ENCODE measurements around the gene ZMIZ2. TPM values are rescaled to one million over a fixed set of nuclear protein-coding genes. Genes with fewer than 3 reads are reported as not detected.
A peak's percentile ranks its signal among the peaks of the same experiment; 100 is the strongest.

Gene ZMIZ2
- total RNA-seq, 5 donors from 2014 or later (not counting 1 experiment from before 2014, with no cell fraction given): 112 to 172 (median 145) TPM

- 96% methylated on average over 20 of the region's 20 CpGs for WGBS (ENCODE audit: insufficient coverage)
- no peak overlapping the region for H3K4me3 ChIP-seq (ENCODE audit: control insufficient read depth in 1 of 2, extremely low read depth in 1 of 2, low read length in 1 of 2)
- H3K36me3 Mint-ChIP-seq: peaks cover 31% of the 10 kb centered on the region
- no peak overlapping the region for H3K27ac ChIP-seq (ENCODE audit: low read length)
- peaks cover 15 to 38% of the 10 kb centered on the region in 2 donors for H3K36me3 ChIP-seq (ENCODE audit: control insufficient read depth in 2 of 2, extremely low read depth in 1 of 2, insufficient read depth in 1 of 2, low read length in 1 of 2)
- peaks cover 3 to 12% (median 7%) of the 10 kb centered on the region in 3 donors for H3K4me1 Mint-ChIP-seq
- H3K4me1 ChIP-seq (ENCODE audit: control insufficient read depth in 1 of 2, extremely low read depth in 1 of 2, insufficient read depth in 2 of 2, low read length in 2 of 2): peaks cover 0 to 3% of the 10 kb centered on the region in 2 experiments
- no peaks in the 10 kb centered on the region for H3K9me3 ChIP-seq
- no peak for DNase-seq
- CTCF ChIA-PET: no interaction called here
- no peak overlapping the region for H3K4me3 Mint-ChIP-seq
- ATAC-seq (replicated peaks in 1 of 4): no peak
- POLR2A ChIA-PET: no interaction called here
- H3K27ac Mint-ChIP-seq: no peak overlapping the region
- H3K9me3 Mint-ChIP-seq: no peaks in the 10 kb centered on the region
- no peaks in the 10 kb centered on the region for H3K27me3 ChIP-seq (replicated peaks in 1 of 2; ENCODE audit: control insufficient read depth in 2 of 2, extremely low read depth in 1 of 2, insufficient read depth in 2 of 2, low read length in 1 of 2)
- H3K27me3 Mint-ChIP-seq: no peaks in the 10 kb centered on the region
These were observed 41.7 kb upstream of the ZMIZ2 start for GRCh38 chr7:44706788-44707557.

GRCh38 chr7:44707558-44708230, 41.0 kb upstream of the ZMIZ2 start:
- 94% methylated on average over 15 of the region's 21 CpGs for WGBS (ENCODE audit: insufficient coverage)
- Histone ChIP-seq H3K36me3 (ENCODE audit: control insufficient read depth in 2 of 2, extremely low read depth in 1 of 2, insufficient read depth in 1 of 2, low read length in 1 of 2) (peaks cover 15 to 35% of the 10 kb centered on the region in 2 donors), H3K4me1 (ENCODE audit: control insufficient read depth in 1 of 2, extremely low read depth in 1 of 2, insufficient read depth in 2 of 2, low read length in 2 of 2) (peaks cover 0 to 9% of the 10 kb centered on the region in 2 experiments), H3K4me3 (ENCODE audit: control insufficient read depth in 1 of 2, extremely low read depth in 1 of 2, low read length in 1 of 2) (no peak overlapping the region), H3K27me3 (replicated peaks in 1 of 2; ENCODE audit: control insufficient read depth in 2 of 2, extremely low read depth in 1 of 2, insufficient read depth in 2 of 2, low read length in 1 of 2) (no peaks in the 10 kb centered on the region), H3K9me3 (no peaks in the 10 kb centered on the region), H3K27ac (ENCODE audit: low read length) (no peak overlapping the region)
- ChIA-PET CTCF (no interaction called here), POLR2A (no interaction called here)
- no peaks in the 10 kb centered on the region for H3K27me3 Mint-ChIP-seq
- no peaks in the 10 kb centered on the region for H3K9me3 Mint-ChIP-seq
- H3K27ac Mint-ChIP-seq: no peak overlapping the region
- no peak for DNase-seq
- ATAC-seq (replicated peaks in 1 of 4): no peak
- peaks cover 7 to 18% (median 12%) of the 10 kb centered on the region in 3 donors for H3K4me1 Mint-ChIP-seq
- H3K36me3 Mint-ChIP-seq: peaks cover 28% of the 10 kb centered on the region
- no peak overlapping the region for H3K4me3 Mint-ChIP-seq

- Mint-ChIP-seq H3K36me3 (peaks cover 24% of the 10 kb centered on the region), H3K9me3 (no peaks in the 10 kb centered on the region), H3K27me3 (no peaks in the 10 kb centered on the region), H3K4me1 (peaks cover 7 to 23% (median 12%) of the 10 kb centered on the region in 3 donors), H3K27ac (peak overlapping the region; percentile 16 to 23), H3K4me3 (no peak overlapping the region)
- WGBS (ENCODE audit: insufficient coverage): 95% methylated on average over 15 of the region's 19 CpGs
- ATAC-seq (replicated peaks in 1 of 4): no peak
- Histone ChIP-seq H3K36me3 (ENCODE audit: control insufficient read depth in 2 of 2, extremely low read depth in 1 of 2, insufficient read depth in 1 of 2, low read length in 1 of 2) (peaks cover 15 to 27% of the 10 kb centered on the region in 2 donors), H3K27me3 (replicated peaks in 1 of 2; ENCODE audit: control insufficient read depth in 2 of 2, extremely low read depth in 1 of 2, insufficient read depth in 2 of 2, low read length in 1 of 2) (no peaks in the 10 kb centered on the region), H3K4me3 (ENCODE audit: control insufficient read depth in 1 of 2, extremely low read depth in 1 of 2, low read length in 1 of 2) (no peak overlapping the region), H3K27ac (ENCODE audit: low read length) (no peak overlapping the region), H3K9me3 (no peaks in the 10 kb centered on the region), H3K4me1 (ENCODE audit: control insufficient read depth in 1 of 2, extremely low read depth in 1 of 2, insufficient read depth in 2 of 2, low read length in 2 of 2) (peaks cover 0 to 9% of the 10 kb centered on the region in 2 experiments)
- POLR2A ChIA-PET: interaction anchor here (0.5 kb wide), 2 partner anchors 57 to 443 kb away, joined by 4 to 10 read pairs; no protein-coding TSS in a partner anchor
- CTCF ChIA-PET: interaction anchor here in 1 of 2 donors (0.5 kb wide), 1 partner anchor 29 kb away, joined by 3 read pairs; no protein-coding TSS in a partner anchor
- DNase-seq: no peak
These were observed 39.4 kb upstream of the ZMIZ2 start for GRCh38 chr7:44709011-44709915.

GRCh38 chr7:44709945-44710596, 38.6 kb upstream of the ZMIZ2 start:
- Mint-ChIP-seq H3K4me3 (no peak overlapping the region), H3K9me3 (no peaks in the 10 kb centered on the region), H3K27me3 (no peaks in the 10 kb centered on the region), H3K36me3 (peaks cover 24% of the 10 kb centered on the region), H3K4me1 (peaks cover 7 to 23% (median 12%) of the 10 kb centered on the region in 3 donors), H3K27ac (peak overlapping the region; percentile 23 to 39)
- no peak overlapping the region for H3K27ac ChIP-seq (ENCODE audit: low read length)
- 92% methylated on average over 10 of the region's 10 CpGs for WGBS (ENCODE audit: insufficient coverage)
- H3K4me1 ChIP-seq (ENCODE audit: control insufficient read depth in 1 of 2, extremely low read depth in 1 of 2, insufficient read depth in 2 of 2, low read length in 2 of 2): peaks cover 0 to 9% of the 10 kb centered on the region in 2 experiments
- peak in 1 of 4 experiments; percentile 7 for ATAC-seq (replicated peaks in 1 of 4)
- CTCF ChIA-PET: no interaction called here
- no peak overlapping the region for H3K4me3 ChIP-seq (ENCODE audit: control insufficient read depth in 1 of 2, extremely low read depth in 1 of 2, low read length in 1 of 2)
- H3K27me3 ChIP-seq (replicated peaks in 1 of 2; ENCODE audit: control insufficient read depth in 2 of 2, extremely low read depth in 1 of 2, insufficient read depth in 2 of 2, low read length in 1 of 2): no peaks in the 10 kb centered on the region
- DNase-seq: no peak
- no peaks in the 10 kb centered on the region for H3K9me3 ChIP-seq
- POLR2A ChIA-PET: interaction anchor here (0.5 kb wide), 2 partner anchors 58 to 442 kb away, joined by 4 to 10 read pairs; no protein-coding TSS in a partner anchor
- H3K36me3 ChIP-seq (ENCODE audit: control insufficient read depth in 2 of 2, extremely low read depth in 1 of 2, insufficient read depth in 1 of 2, low read length in 1 of 2): peaks cover 15 to 27% of the 10 kb centered on the region in 2 donors

- H3K36me3 ChIP-seq (ENCODE audit: control insufficient read depth in 2 of 2, extremely low read depth in 1 of 2, insufficient read depth in 1 of 2, low read length in 1 of 2): peaks cover 15 to 24% of the 10 kb centered on the region in 2 donors
- POLR2A ChIA-PET: no interaction called here
- no peaks in the 10 kb centered on the region for H3K27me3 ChIP-seq (replicated peaks in 1 of 2; ENCODE audit: control insufficient read depth in 2 of 2, extremely low read depth in 1 of 2, insufficient read depth in 2 of 2, low read length in 1 of 2)
- no peak overlapping the region for H3K4me3 Mint-ChIP-seq
- CTCF ChIA-PET: no interaction called here
- H3K27me3 Mint-ChIP-seq: no peaks in the 10 kb centered on the region
- ATAC-seq (replicated peaks in 1 of 4) (no peak), DNase-seq (no peak)
- H3K4me1 Mint-ChIP-seq: peaks cover 7 to 23% (median 12%) of the 10 kb centered on the region in 3 donors
- H3K27ac Mint-ChIP-seq: peak overlapping the region; percentile 62 to 73
- no peak overlapping the region for H3K4me3 ChIP-seq (ENCODE audit: control insufficient read depth in 1 of 2, extremely low read depth in 1 of 2, low read length in 1 of 2)
- H3K9me3 Mint-ChIP-seq: no peaks in the 10 kb centered on the region
- H3K27ac ChIP-seq (ENCODE audit: low read length): no peak overlapping the region
- peaks cover 17% of the 10 kb centered on the region for H3K36me3 Mint-ChIP-seq
- H3K9me3 ChIP-seq: no peaks in the 10 kb centered on the region
- peaks cover 0 to 9% of the 10 kb centered on the region in 2 experiments for H3K4me1 ChIP-seq (ENCODE audit: control insufficient read depth in 1 of 2, extremely low read depth in 1 of 2, insufficient read depth in 2 of 2, low read length in 2 of 2)
- 91% methylated on average over 4 of the region's 5 CpGs for WGBS (ENCODE audit: insufficient coverage)
These were observed 37.1 kb upstream of the ZMIZ2 start for GRCh38 chr7:44711528-44711927.

Data from T-cell (primary cell).